Panc1 (cell line): ENCODE results near the gene SCN2A. TPM values are rescaled to one million over a fixed set of nuclear protein-coding genes. Genes with fewer than 3 reads are reported as not detected.

Source experiments
- ATAC-seq: fragments of 200-7000 bp; cut with Tn5 transposase; 2 replicates; pipeline ENCODE4 v1.9.1; 2020; ENCODE audit warnings: mild to moderate bottlenecking, moderate library complexity
- BruUV-seq: library from RNA; stranded (reverse); fragments of 400-500 nt; replicated peaks from 2 replicates; lab custom pipeline; 2021; lab: Mats Ljungman, UMichigan
- CTCF ChIA-PET: fragments of 300-600 bp; sonication (Branson Sonifier 250); formaldehyde crosslinking; loops from one replicate; lab custom pipeline; 2022; ENCODE audit warnings: antibody characterized with exemption; lab: Charles Lee
- POLR2A ChIA-PET: fragments of 300-600 bp; sonication (Branson Sonifier 250); formaldehyde crosslinking; loops from one replicate; lab custom pipeline; 2022; ENCODE audit warnings: antibody characterized with exemption; lab: Charles Lee
- DNase-seq: peaks from one replicate; pipeline ENCODE4 v3.0.0-alpha.2; 2010; ENCODE audit warnings: low read depth, low spot score
- H3K27ac ChIP-seq: 2 replicates; pipeline ENCODE4 v1.5.1; 2011; ENCODE audit warnings: mild to moderate bottlenecking, low read length, inconsistent platforms
- H3K27me3 ChIP-seq: fragments of 200-500 bp; sonication (Bioruptor generic); 2 replicates; pipeline ENCODE4 v1.6.0; 2014; ENCODE audit warnings: low read length, inconsistent platforms; ENCODE audit not compliant: control insufficient read depth, insufficient read depth
- H3K36me3 ChIP-seq: fragments of 200-500 bp; sonication (Bioruptor generic); 2 replicates; pipeline ENCODE4 v1.5.1; 2014; ENCODE audit warnings: inconsistent platforms, mild to moderate bottlenecking, low read length, moderate library complexity; ENCODE audit not compliant: control insufficient read depth, insufficient read depth
- H3K4me1 ChIP-seq: 2 replicates; pipeline ENCODE4 v1.5.1; 2011; ENCODE audit warnings: inconsistent platforms, mild to moderate bottlenecking, low read length, moderate library complexity; ENCODE audit not compliant: control insufficient read depth, insufficient read depth
- H3K4me3 ChIP-seq, 2 experiments: 2 replicates each; pipeline ENCODE4 v1.5.1; 2011 to 2012; ENCODE audit warnings: low read depth in 2 of 2, low read length in 2 of 2, mild to moderate bottlenecking in 2 of 2, inconsistent platforms in 1 of 2, moderate library complexity in 1 of 2
- H3K9me3 ChIP-seq: fragments of 200-500 bp; sonication (Bioruptor generic); 2 replicates; pipeline ENCODE4 v1.5.1; 2014; ENCODE audit warnings: low read depth, mild to moderate bottlenecking, inconsistent platforms, low read length, moderate library complexity; ENCODE audit not compliant: control insufficient read depth, insufficient read depth
- CTCF ChIP-seq: fragments of 450-650 bp; IDR thresholded peaks from 2 replicates; pipeline ENCODE4 v1.5.1; 2017; ENCODE audit warnings: mild to moderate bottlenecking
- POLR2AphosphoS5 ChIP-seq: IDR thresholded peaks from 2 replicates; pipeline ENCODE4 v1.6.1; 2012; ENCODE audit warnings: mild to moderate bottlenecking, low read depth, low read length, moderate library complexity
- REST ChIP-seq, 2 experiments: IDR thresholded peaks; 2 replicates each; pipeline ENCODE4 v1.6.1; 2011 to 2012; ENCODE audit warnings: low read depth in 2 of 2, control low read depth in 1 of 2, low read length in 1 of 2, mild to moderate bottlenecking in 1 of 2, moderate library complexity in 1 of 2; ENCODE audit not compliant: insufficient read depth in 1 of 2
- SIN3A ChIP-seq: IDR thresholded peaks from 2 replicates; pipeline ENCODE4 v1.6.1; 2012; ENCODE audit warnings: low read depth, mild to moderate bottlenecking, low read length, moderate library complexity, borderline replicate concordance; ENCODE audit not compliant: insufficient read depth
- TCF7L2 ChIP-seq: IDR thresholded peaks from 2 replicates; pipeline ENCODE4 v1.6.1; 2011; ENCODE audit warnings: mild to moderate bottlenecking, low read depth, low read length, inconsistent platforms
- in situ Hi-C: cut with HindIII; loops from 2 replicates; pipeline ENCODE4 v1.10.0; 2016; ENCODE audit warnings: low sequenced_read_pairs, low pct_unique_long_range_greater_than_20kb
- intact Hi-C: fragments of 100-400 bp; cut with micrococcal nuclease; formaldehyde crosslinking; loops from one replicate; pipeline ENCODE4 v1.10.0; 2022; ENCODE audit not compliant: unreplicated experiment
- total RNA-seq: library from RNA; stranded (reverse); gene quantifications from one replicate; pipeline ENCODE4 v1.2.1, GENCODE V29; 2021; ENCODE audit not compliant: unreplicated experiment

The SCN2A gene
- total RNA-seq, 1 experiment from 2014 or later: not detected

DNA sequence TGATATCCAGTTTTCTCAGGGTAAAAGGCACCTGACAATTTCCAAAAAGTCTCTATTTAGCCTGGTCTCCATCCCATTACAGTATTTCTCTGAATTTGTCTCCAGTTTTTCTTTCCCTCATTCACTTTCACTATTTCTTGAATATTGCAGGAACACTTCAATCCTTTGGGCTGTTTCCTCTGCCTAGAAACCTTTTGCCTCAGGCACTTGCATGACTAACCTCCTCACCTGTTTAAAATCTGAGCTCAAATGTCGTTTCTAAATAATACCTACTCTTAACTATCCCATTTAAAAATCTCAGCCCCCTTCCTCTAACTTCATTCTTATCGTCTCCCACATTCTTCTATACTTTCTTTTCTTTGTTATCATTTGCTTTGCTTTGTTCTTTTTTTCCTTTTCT lies 9.0 kb downstream of the SCN2A start:
- CTCF ChIA-PET: no interaction called here
- Histone ChIP-seq H3K36me3 (no peaks in the 10 kb centered on the region; the same call in 1 of the 2 replicates), H3K27ac (no peak overlapping the region), H3K4me3 (no peak overlapping the region), H3K27me3 (no peaks in the 10 kb centered on the region), H3K4me1 (no peaks in the 10 kb centered on the region), H3K9me3 (no peaks in the 10 kb centered on the region)
- TF ChIP-seq REST (IDR thresholded peaks at IDR 0.05; ENCODE audit: insufficient read depth in 1 of 2, low read depth in 2 of 2, low read length in 1 of 2) (no peak), POLR2AphosphoS5 (no peak), CTCF (no peak), SIN3A (no peak), TCF7L2 (no peak)
- in situ Hi-C loops: no loop called here
- intact Hi-C loops: no loop called here
- POLR2A ChIA-PET: no interaction called here
- ATAC-seq (no peak), DNase-seq (no peak)
- no TSS peak for BruUV-seq

DNA sequence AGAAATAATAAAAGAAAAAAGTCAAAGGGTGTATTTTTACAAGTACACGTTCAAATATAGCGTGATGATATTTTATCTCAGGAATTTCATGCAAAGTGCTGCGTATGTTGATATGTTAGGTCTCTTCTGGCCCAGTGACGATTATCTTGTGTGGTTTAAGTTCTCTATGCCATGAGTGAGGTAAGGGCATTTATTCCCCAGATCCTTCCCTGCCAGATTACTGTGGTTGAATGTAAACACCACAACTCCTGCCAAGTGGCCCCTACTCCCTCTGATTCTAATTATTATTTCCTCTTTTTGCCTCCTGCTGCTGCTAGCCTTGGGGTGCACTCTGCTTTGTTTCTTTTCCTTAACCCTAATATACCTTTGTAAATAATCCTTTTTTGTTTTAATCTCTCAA lies 12.2 kb downstream of the SCN2A start:
- DNase-seq (no peak), ATAC-seq (no peak)
- intact Hi-C loops (no loop called here), in situ Hi-C loops (no loop called here)
- ChIA-PET POLR2A (no interaction called here), CTCF (no interaction called here)
- TF ChIP-seq CTCF (no peak), TCF7L2 (no peak), REST (IDR thresholded peaks at IDR 0.05; ENCODE audit: insufficient read depth in 1 of 2, low read depth in 2 of 2, low read length in 1 of 2) (no peak), SIN3A (no peak), POLR2AphosphoS5 (no peak)
- H3K9me3 ChIP-seq: no peaks in the 10 kb centered on the region
- BruUV-seq: no TSS peak
- no peaks in the 10 kb centered on the region for H3K4me1 ChIP-seq
- H3K36me3 ChIP-seq: no peaks in the 10 kb centered on the region; the same call in 1 of the 2 replicates
- H3K27me3 ChIP-seq: no peaks in the 10 kb centered on the region
- H3K27ac ChIP-seq: no peak overlapping the region
- no peak overlapping the region for H3K4me3 ChIP-seq
